Fibroblast of lung (primary cell): ENCODE results near the gene PRR36. TPM values are rescaled to one million over a fixed set of nuclear protein-coding genes. Genes with fewer than 3 reads are reported as not detected.

Experiments
- DNase-seq, 2 donors: peaks; one replicate each; pipeline versions ENCODE4 v3.0.0 to v3.0.0-alpha.2; 2010; ENCODE audit warnings: low read depth in 2 of 2
- H2AFZ ChIP-seq: 2 replicates; pipeline ENCODE4 v1.5.1; 2012; ENCODE audit warnings: low read length, control low read depth, inconsistent platforms
- H3K27ac ChIP-seq: 2 replicates; pipeline ENCODE4 v1.5.1; 2011; ENCODE audit warnings: low read length, control low read depth; ENCODE audit not compliant: insufficient read depth
- H3K27me3 ChIP-seq: 2 replicates; pipeline ENCODE4 v1.5.1; 2011; ENCODE audit warnings: mild to moderate bottlenecking, low read length; ENCODE audit not compliant: control insufficient read depth, insufficient read depth
- H3K36me3 ChIP-seq: 2 replicates; pipeline ENCODE4 v1.5.1; 2011; ENCODE audit warnings: low read length; ENCODE audit not compliant: control insufficient read depth, insufficient read depth
- H3K4me1 ChIP-seq: 2 replicates; pipeline ENCODE4 v1.5.1; 2011; ENCODE audit warnings: low read length; ENCODE audit not compliant: control insufficient read depth, insufficient read depth; ENCODE audit errors: extremely low read depth
- H3K4me2 ChIP-seq: 2 replicates; pipeline ENCODE4 v1.5.1; 2011; ENCODE audit warnings: low read length, control low read depth; ENCODE audit not compliant: insufficient read depth; ENCODE audit errors: extremely low read depth
- H3K4me3 ChIP-seq, 4 experiments: fragments of 200-600 bp in 1 of 4; sonication (generic) in 1 of 4; replicated peaks in 1 of 4; 2 replicates each; pipeline ENCODE4 v1.5.1; 2011 to 2016; ENCODE audit warnings: low read length in 4 of 4, low read depth in 3 of 4, mild to moderate bottlenecking in 3 of 4, control low read depth in 2 of 4, inconsistent platforms in 1 of 4, mixed read lengths in 1 of 4; ENCODE audit not compliant: insufficient read depth in 1 of 4; ENCODE audit errors: control extremely low read depth in 1 of 4
- H3K79me2 ChIP-seq: 2 replicates; pipeline ENCODE4 v1.5.1; 2012; ENCODE audit warnings: mild to moderate bottlenecking, low read length, inconsistent platforms; ENCODE audit not compliant: control insufficient read depth, insufficient read depth
- H3K9ac ChIP-seq: 2 replicates; pipeline ENCODE4 v1.5.1; 2011; ENCODE audit warnings: mild to moderate bottlenecking, low read length, control low read depth; ENCODE audit not compliant: insufficient read depth
- H3K9me3 ChIP-seq: 2 replicates; pipeline ENCODE4 v1.5.1; 2012; ENCODE audit warnings: low read depth, low read length; ENCODE audit not compliant: control insufficient read depth, insufficient read depth
- H4K20me1 ChIP-seq: 2 replicates; pipeline ENCODE4 v1.5.1; 2011; ENCODE audit warnings: low read length; ENCODE audit not compliant: control insufficient read depth, insufficient read depth; ENCODE audit errors: extremely low read depth
- EZH2 ChIP-seq: IDR thresholded peaks from 2 replicates; pipeline ENCODE4 v1.5.1; 2012; ENCODE audit warnings: low read length, control low read depth, mild to moderate bottlenecking; ENCODE audit errors: missing control alignments
- polyA plus RNA-seq, 2 donors: library from polyadenylated mRNA; depleted of rRNA in 1 of 2; stranded (reverse) in 1 of 2; unstranded in 1 of 2; fragments of >200 nt; gene quantifications; 2 replicates each; pipeline ENCODE4 v1.2.1, GENCODE V29; 2011 to 2012; ENCODE audit warnings: missing spikeins in 1 of 2
- total RNA-seq: library from RNA; depleted of rRNA; stranded (reverse); fragments of >200 nt; gene quantifications from 2 replicates; pipeline ENCODE4 v1.2.1, GENCODE V29; 2014
- TF ChIP-seq, protein P1 (sequence below), 2 donors: IDR thresholded peaks in 1 of 2; conservative IDR thresholded peaks in 1 of 2; 1 replicate in 1 of 2; 2 replicates in 1 of 2; pipeline ENCODE4 v1.5.1; 2011 to 2012; ENCODE audit warnings: low read length in 2 of 2, control low read depth in 1 of 2, inconsistent platforms in 1 of 2, low read depth in 1 of 2, mild to moderate bottlenecking in 1 of 2

PRR36 gene
- total and polyA plus RNA-seq, 2 donors (not counting 1 experiment from before 2014, with no cell fraction given), result under 0.01 TPM; not detected in 1

DNA sequence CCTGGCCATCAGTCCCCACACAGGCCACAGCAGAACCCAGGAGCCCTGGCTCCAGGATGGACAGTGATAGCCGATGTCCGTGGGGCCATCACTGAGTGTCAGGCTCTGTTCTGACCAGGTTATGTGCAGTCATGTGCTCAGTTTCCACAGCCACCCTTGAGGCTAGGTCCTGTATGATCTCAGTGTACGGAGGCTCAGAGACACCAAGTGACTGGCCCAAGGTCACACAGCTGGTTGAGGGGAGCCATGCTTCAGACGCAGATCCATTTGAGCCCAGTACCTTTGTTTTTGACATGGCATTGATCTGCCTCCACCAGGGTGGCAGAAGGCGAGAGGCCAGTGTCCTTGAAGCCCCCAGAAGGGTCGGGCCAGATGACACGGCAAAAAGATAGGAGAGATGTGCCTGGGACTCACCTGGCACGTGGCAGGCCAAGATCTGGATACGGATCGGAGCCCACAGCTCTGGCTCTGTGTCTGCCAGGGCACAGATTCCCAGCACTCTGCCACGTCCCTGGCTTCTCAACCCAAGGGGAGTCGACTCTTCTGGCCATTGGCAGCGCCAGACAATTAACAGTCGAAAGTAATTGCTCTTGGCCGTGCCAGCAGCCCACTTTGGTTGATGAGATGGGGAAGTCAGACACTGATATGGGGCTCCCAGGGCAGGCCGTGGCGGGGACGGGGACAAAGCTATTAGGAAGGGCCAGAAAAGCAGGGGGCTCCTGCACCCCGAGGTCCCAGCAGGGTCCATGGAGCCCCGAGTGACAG, 28.6 kb downstream of the PRR36 start:
- DNase-seq, result no peak
- Histone ChIP-seq H3K27ac (no peak overlapping the region), H4K20me1 (no peaks in the 10 kb centered on the region), H3K4me1 (no peaks in the 10 kb centered on the region), H3K9ac (no peak overlapping the region), H3K4me2 (no peak overlapping the region), H3K27me3 (no peaks in the 10 kb centered on the region), H3K4me3 (no peak overlapping the region), H3K36me3 (no peaks in the 10 kb centered on the region), H3K79me2 (no peaks in the 10 kb centered on the region), H3K9me3 (no peaks in the 10 kb centered on the region), H2AFZ (no peak overlapping the region)
- TF ChIP-seq, protein P1, sequence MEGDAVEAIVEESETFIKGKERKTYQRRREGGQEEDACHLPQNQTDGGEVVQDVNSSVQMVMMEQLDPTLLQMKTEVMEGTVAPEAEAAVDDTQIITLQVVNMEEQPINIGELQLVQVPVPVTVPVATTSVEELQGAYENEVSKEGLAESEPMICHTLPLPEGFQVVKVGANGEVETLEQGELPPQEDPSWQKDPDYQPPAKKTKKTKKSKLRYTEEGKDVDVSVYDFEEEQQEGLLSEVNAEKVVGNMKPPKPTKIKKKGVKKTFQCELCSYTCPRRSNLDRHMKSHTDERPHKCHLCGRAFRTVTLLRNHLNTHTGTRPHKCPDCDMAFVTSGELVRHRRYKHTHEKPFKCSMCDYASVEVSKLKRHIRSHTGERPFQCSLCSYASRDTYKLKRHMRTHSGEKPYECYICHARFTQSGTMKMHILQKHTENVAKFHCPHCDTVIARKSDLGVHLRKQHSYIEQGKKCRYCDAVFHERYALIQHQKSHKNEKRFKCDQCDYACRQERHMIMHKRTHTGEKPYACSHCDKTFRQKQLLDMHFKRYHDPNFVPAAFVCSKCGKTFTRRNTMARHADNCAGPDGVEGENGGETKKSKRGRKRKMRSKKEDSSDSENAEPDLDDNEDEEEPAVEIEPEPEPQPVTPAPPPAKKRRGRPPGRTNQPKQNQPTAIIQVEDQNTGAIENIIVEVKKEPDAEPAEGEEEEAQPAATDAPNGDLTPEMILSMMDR (conservative IDR thresholded peaks at IDR 0.05 in 1 of 2, IDR thresholded peaks at IDR 0.05 in 1 of 2; ENCODE audit: low read depth in 1 of 2, low read length in 2 of 2), result no peak
- TF ChIP-seq EZH2, result no peak

DNA sequence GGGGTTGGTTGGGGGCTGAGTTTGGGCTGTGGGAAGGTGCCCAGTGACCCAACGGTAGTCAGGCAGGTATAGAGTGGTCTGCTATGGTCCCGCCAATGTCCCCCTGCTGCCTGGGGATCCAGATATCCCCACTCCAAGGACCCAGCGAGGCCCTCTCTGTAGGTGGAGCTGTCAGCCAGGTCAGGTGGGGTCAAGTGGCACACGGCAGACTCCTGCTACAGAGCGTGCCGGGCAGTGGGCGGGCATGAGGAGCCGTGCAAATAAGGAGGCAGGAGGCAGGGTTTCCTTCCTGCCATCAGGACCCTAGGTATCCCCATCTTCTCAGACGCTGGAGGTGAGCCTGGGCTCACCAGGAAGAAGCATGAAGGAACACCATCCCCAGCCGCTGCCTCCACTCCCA, 29.2 kb downstream of the PRR36 start:
- no peak for DNase-seq
- no peak overlapping the region for H2AFZ ChIP-seq
- no peak for TF ChIP-seq EZH2
- TF ChIP-seq, protein P1 (conservative IDR thresholded peaks at IDR 0.05 in 1 of 2, IDR thresholded peaks at IDR 0.05 in 1 of 2; ENCODE audit: low read depth in 1 of 2, low read length in 2 of 2), result no peak
- no peak overlapping the region for H3K9ac ChIP-seq
- no peaks in the 10 kb centered on the region for H4K20me1 ChIP-seq
- no peaks in the 10 kb centered on the region for H3K27me3 ChIP-seq
- H3K27ac ChIP-seq, result no peak overlapping the region
- no peaks in the 10 kb centered on the region for H3K4me1 ChIP-seq
- H3K4me3 ChIP-seq, result no peak overlapping the region
- H3K36me3 ChIP-seq, result no peaks in the 10 kb centered on the region
- no peaks in the 10 kb centered on the region for H3K79me2 ChIP-seq
- H3K4me2 ChIP-seq, result no peak overlapping the region
- H3K9me3 ChIP-seq, result no peaks in the 10 kb centered on the region

DNA sequence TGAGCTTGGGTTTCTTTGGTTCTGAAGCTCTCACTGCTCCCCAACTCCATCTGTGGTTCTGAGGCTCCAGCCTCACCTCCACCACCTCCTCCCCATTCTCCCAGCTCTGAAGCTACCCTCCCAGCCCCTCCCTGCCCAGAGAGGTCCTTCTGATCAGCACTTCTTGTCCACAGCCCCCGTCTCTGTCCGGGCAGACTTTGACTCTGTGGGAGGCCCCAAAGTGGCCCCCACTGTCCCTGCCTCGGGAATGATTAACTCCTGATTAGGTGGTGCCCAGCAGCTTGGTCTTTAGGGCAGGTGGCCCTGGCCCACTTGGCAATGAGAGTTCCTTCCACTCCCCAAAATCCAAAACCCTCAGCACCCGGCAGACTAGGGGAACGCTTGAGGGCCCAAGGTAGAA, 29.8 kb downstream of the PRR36 start:
- H4K20me1 ChIP-seq, result no peaks in the 10 kb centered on the region
- no peaks in the 10 kb centered on the region for H3K4me1 ChIP-seq
- no peak overlapping the region for H2AFZ ChIP-seq
- no peaks in the 10 kb centered on the region for H3K9me3 ChIP-seq
- no peaks in the 10 kb centered on the region for H3K27me3 ChIP-seq
- H3K36me3 ChIP-seq, result no peaks in the 10 kb centered on the region
- no peaks in the 10 kb centered on the region for H3K79me2 ChIP-seq
- no peak overlapping the region for H3K4me2 ChIP-seq
- no peak overlapping the region for H3K27ac ChIP-seq
- no peak overlapping the region for H3K4me3 ChIP-seq
- DNase-seq, result no peak
- TF ChIP-seq, protein P1 (conservative IDR thresholded peaks at IDR 0.05 in 1 of 2, IDR thresholded peaks at IDR 0.05 in 1 of 2; ENCODE audit: low read depth in 1 of 2, low read length in 2 of 2), result no peak
- no peak for TF ChIP-seq EZH2
- H3K9ac ChIP-seq, result no peak overlapping the region
